ENCODE measurements around the gene KRT2.

The KRT2 gene

GRCh38 chr12:52666471-52666870, 14.5 kb upstream of the KRT2 start:
- no peak for DNase-seq

GRCh38 chr12:52663420-52663819, 11.4 kb upstream of the KRT2 start:
- no peak for DNase-seq

GRCh38 chr12:52662918-52663229, 10.9 kb upstream of the KRT2 start:
- DNase-seq = no peak

GRCh38 chr12:52662093-52662917, 10.3 kb upstream of the KRT2 start:
- DNase-seq = no peak

- DNase-seq = no peak
These were observed 9.7 kb upstream of the KRT2 start for GRCh38 chr12:52661668-52662067.

GRCh38 chr12:52660934-52661499, 9.0 kb upstream of the KRT2 start:
- no peak for DNase-seq

GRCh38 chr12:52659951-52660350, 7.9 kb upstream of the KRT2 start:
- DNase-seq = no peak

- no peak for DNase-seq
These were observed 7.4 kb upstream of the KRT2 start for GRCh38 chr12:52659395-52659794.

- DNase-seq = no peak
These were observed 6.2 kb upstream of the KRT2 start for GRCh38 chr12:52658196-52658595.

GRCh38 chr12:52657250-52657902, 5.4 kb upstream of the KRT2 start:
- DNase-seq = no peak

- DNase-seq = no peak
These were observed 4.6 kb upstream of the KRT2 start for GRCh38 chr12:52656616-52657015.

GRCh38 chr12:52655720-52656124, 3.7 kb upstream of the KRT2 start:
- DNase-seq = no peak

GRCh38 chr12:52655251-52655650, 3.2 kb upstream of the KRT2 start:
- DNase-seq = no peak

GRCh38 chr12:52650520-52651081, 1.4 kb downstream of the KRT2 start:
- DNase-seq = no peak

- DNase-seq = no peak
These were observed 2.9 kb downstream of the KRT2 start for GRCh38 chr12:52649066-52649465.

- no peak for DNase-seq
These were observed 3.9 kb downstream of the KRT2 start for GRCh38 chr12:52648012-52648550.

GRCh38 chr12:52647601-52648000, 4.4 kb downstream of the KRT2 start:
- no peak for DNase-seq

GRCh38 chr12:52646613-52647012, 5.4 kb downstream of the KRT2 start:
- DNase-seq = no peak

GRCh38 chr12:52645982-52646381, 6.0 kb downstream of the KRT2 start:
- no peak for DNase-seq

GRCh38 chr12:52645120-52645761, 6.8 kb downstream of the KRT2 start:
- no peak for DNase-seq

GRCh38 chr12:52644078-52644415, 8.0 kb downstream of the KRT2 start:
- no peak for DNase-seq
